CD14-positive monocyte (primary cell): Measurements from ENCODE around the gene RPS6KA3. TPM values are rescaled to one million over a fixed set of nuclear protein-coding genes. Genes with fewer than 3 reads are reported as not detected.
A peak's percentile ranks its signal among the peaks of the same experiment; 100 is the strongest.

ENCODE experiments used
- DNase-seq, 3 donors: peaks; one replicate each; pipeline ENCODE4 v3.0.0-alpha.2; 2011 to 2022
- H2AFZ ChIP-seq: 2 replicates; pipeline ENCODE4 v1.6.0; 2012; ENCODE audit warnings: mild to moderate bottlenecking, low read depth, low read length, inconsistent platforms; ENCODE audit not compliant: insufficient read depth, poor library complexity, severe bottlenecking
- H3K27ac ChIP-seq, 2 donors: 1 replicate in 1 of 2; 2 replicates in 1 of 2; pipeline ENCODE4 v1.5.1; 2012 to 2013; ENCODE audit warnings: low read length in 2 of 2, control low read depth in 1 of 2, inconsistent platforms in 1 of 2, low read depth in 1 of 2, mild to moderate bottlenecking in 1 of 2
- H3K27me3 ChIP-seq, 2 donors: one replicate each; pipeline versions ENCODE4 v1.6.0 to v1.6.1; 2011 to 2013; ENCODE audit warnings: low read length in 2 of 2; ENCODE audit not compliant: control insufficient read depth in 2 of 2, insufficient read depth in 2 of 2
- H3K36me3 ChIP-seq, 2 donors: replicated peaks in 1 of 2; 1 replicate in 1 of 2; 2 replicates in 1 of 2; pipeline versions ENCODE4 v1.5.1 to v1.6.1; 2012 to 2013; ENCODE audit warnings: low read length in 2 of 2, control low read depth in 1 of 2, inconsistent platforms in 1 of 2, mild to moderate bottlenecking in 1 of 2; ENCODE audit not compliant: insufficient read depth in 2 of 2, control insufficient read depth in 1 of 2
- H3K4me1 ChIP-seq, 2 donors: 1 replicate in 1 of 2; 2 replicates in 1 of 2; pipeline versions ENCODE4 v1.5.1 to v1.6.1; 2012 to 2013; ENCODE audit warnings: low read length in 2 of 2, control low read depth in 1 of 2, inconsistent platforms in 1 of 2, mild to moderate bottlenecking in 1 of 2, moderate library complexity in 1 of 2; ENCODE audit not compliant: insufficient read depth in 2 of 2, control insufficient read depth in 1 of 2
- H3K4me2 ChIP-seq: replicated peaks from 2 replicates; pipeline ENCODE3; 2012; ENCODE audit warnings: low read length, moderate library complexity, mild to moderate bottlenecking; ENCODE audit not compliant: poor library complexity, severe bottlenecking; ENCODE audit errors: extremely low read depth
- H3K4me3 ChIP-seq, 3 experiments: fragments of 200-600 bp in 1 of 3; sonication (generic) in 1 of 3; replicated peaks in 1 of 3; 1 replicate in 2 of 3; 2 replicates in 1 of 3; pipeline ENCODE4 v1.5.1; 2011 to 2013; ENCODE audit warnings: low read length in 3 of 3, mild to moderate bottlenecking in 3 of 3, control low read depth in 2 of 3, low read depth in 2 of 3, inconsistent platforms in 1 of 3, moderate library complexity in 1 of 3
- H3K79me2 ChIP-seq: 2 replicates; pipeline ENCODE4 v1.6.0; 2012; ENCODE audit warnings: mild to moderate bottlenecking, control low read depth, inconsistent platforms, low read length, moderate library complexity; ENCODE audit not compliant: insufficient read depth
- H3K9ac ChIP-seq: 2 replicates; pipeline ENCODE4 v1.6.0; 2017; ENCODE audit warnings: low read length, mild to moderate bottlenecking; ENCODE audit not compliant: insufficient read depth, poor library complexity, severe bottlenecking
- H3K9me3 ChIP-seq, 2 donors: replicated peaks in 1 of 2; 1 replicate in 1 of 2; 2 replicates in 1 of 2; pipeline versions ENCODE4 v1.5.1 to v1.6.1; 2012 to 2013; ENCODE audit warnings: low read length in 2 of 2, control low read depth in 1 of 2; ENCODE audit not compliant: control insufficient read depth in 1 of 2, insufficient read depth in 1 of 2
- H4K20me1 ChIP-seq: 2 replicates; pipeline ENCODE4 v1.6.0; 2012; ENCODE audit warnings: mild to moderate bottlenecking, low read length, control low read depth, moderate library complexity; ENCODE audit not compliant: insufficient read depth
- H3K27ac Mint-ChIP-seq, 7 donors: one replicate each; pipeline ENCODE4 v1.8.0; 2020; ENCODE audit warnings: mild to moderate bottlenecking in 7 of 7, mixed read lengths in 7 of 7, moderate library complexity in 6 of 7, inconsistent platforms in 2 of 7
- H3K27me3 Mint-ChIP-seq, 3 donors: one replicate each; pipeline ENCODE4 v1.8.0; 2021 to 2022; ENCODE audit warnings: low read depth in 3 of 3, mild to moderate bottlenecking in 3 of 3, mixed read lengths in 3 of 3, moderate library complexity in 3 of 3, inconsistent platforms in 1 of 3
- H3K36me3 Mint-ChIP-seq, 2 donors: one replicate each; pipeline ENCODE4 v1.8.0; 2020; ENCODE audit warnings: mixed read lengths in 2 of 2, inconsistent platforms in 1 of 2, mild to moderate bottlenecking in 1 of 2
- H3K4me1 Mint-ChIP-seq: one replicate; pipeline ENCODE4 v1.8.0; 2020; ENCODE audit warnings: mild to moderate bottlenecking, mixed read lengths
- H3K4me3 Mint-ChIP-seq, 2 donors: one replicate each; pipeline ENCODE4 v1.8.0; 2020; ENCODE audit warnings: mild to moderate bottlenecking in 2 of 2, mixed read lengths in 2 of 2, moderate library complexity in 1 of 2
- H3K9me3 Mint-ChIP-seq, 7 donors: one replicate each; pipeline ENCODE4 v1.8.0; 2020 to 2022; ENCODE audit warnings: mixed read lengths in 7 of 7, mild to moderate bottlenecking in 6 of 7, moderate library complexity in 6 of 7, inconsistent platforms in 2 of 7
- whole genome bisulfite sequencing: methylation state at CpG from one replicate; pipeline ENCODE4 v1.1.5; 2013; ENCODE audit warnings: missing lambda C conversion rate; ENCODE audit not compliant: insufficient coverage; 5-methylcytosine and 5-hydroxymethylcytosine counted together
- intact Hi-C, 2 donors: fragments of 100-400 bp; cut with micrococcal nuclease; formaldehyde crosslinking; loops; one replicate each; pipeline versions ENCODE4 v1.15.0 to v1.15.1; 2023
- polyA plus RNA-seq, 3 donors: library from polyadenylated mRNA; depleted of rRNA in 1 of 3; unstranded in 2 of 3; stranded (reverse) in 1 of 3; fragments of 300-500 nt in 2 of 3; fragments of >200 nt in 1 of 3; fragmentation: Illumina TruSeq in 2 of 3; gene quantifications; 1 replicate in 2 of 3; 2 replicates in 1 of 3; pipeline ENCODE4 v1.2.3, GENCODE V29; 2012 to 2021
- small RNA-seq: library from RNA; depleted of rRNA; stranded (forward); fragments of <200 nt; gene quantifications from one replicate; pipeline ENCODE3, GENCODE V24; 2012; ENCODE audit warnings: low read depth; ENCODE audit not compliant: insufficient read length
- TF ChIP-seq, protein P1 (sequence below): fragments of 200-600 bp; IDR thresholded peaks from one replicate; pipeline ENCODE4 v1.8.0; 2022; ENCODE audit warnings: antibody characterized with exemption, mild to moderate bottlenecking

Gene RPS6KA3
- polyA plus RNA-seq, 3 donors: 14.6 to 28.2 (median 21.6) TPM

DNA sequence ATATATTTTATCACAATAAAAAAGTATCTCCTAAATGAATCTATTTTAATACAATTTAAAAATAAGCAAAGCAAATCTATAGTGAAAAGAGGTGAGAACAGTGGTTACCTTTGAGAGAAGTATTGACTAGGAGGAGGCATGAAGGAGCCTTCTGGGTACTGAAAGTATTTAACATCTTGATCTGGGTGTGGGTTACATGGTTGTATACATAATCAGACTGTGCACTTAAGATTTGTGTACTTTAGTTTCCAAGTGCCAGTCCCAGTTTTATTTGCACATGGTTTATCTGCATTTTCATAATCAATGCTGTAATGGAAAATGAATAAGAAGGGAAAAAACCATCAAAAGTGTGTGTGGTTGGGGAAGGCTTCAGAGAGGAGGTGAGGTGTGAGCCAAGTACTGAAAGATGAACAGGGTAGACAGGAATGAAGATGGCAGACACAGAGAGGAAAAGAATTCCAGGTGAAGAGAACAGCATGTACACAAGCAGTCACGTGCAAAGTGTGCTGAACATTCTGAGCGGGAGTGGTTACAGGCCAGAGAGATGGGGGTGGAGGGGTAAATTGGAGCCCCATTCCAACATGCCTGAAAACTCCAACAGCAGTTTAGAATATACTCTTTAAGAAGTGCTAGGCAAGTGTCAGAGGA is 164.7 kb downstream of the RPS6KA3 start:
- Mint-ChIP-seq H3K36me3 (no peaks in the 10 kb centered on the region), H3K4me3 (no peak overlapping the region), H3K27me3 (peaks cover 0 to 14% (median 0%) of the 10 kb centered on the region in 3 donors), H3K9me3 (no peaks in the 10 kb centered on the region), H3K4me1 (no peaks in the 10 kb centered on the region), H3K27ac (no peak overlapping the region)
- no peak for DNase-seq
- WGBS: no CpG with 5 or more reads among the region's 2 CpGs
- H4K20me1 ChIP-seq: no peaks in the 10 kb centered on the region
- no peak overlapping the region for H3K27ac ChIP-seq
- no peak overlapping the region for H3K4me2 ChIP-seq
- no peak overlapping the region for H2AFZ ChIP-seq
- intact Hi-C loops: no loop called here
- H3K27me3 ChIP-seq: peaks cover 0 to 24% of the 10 kb centered on the region in 2 donors
- no peak overlapping the region for H3K4me3 ChIP-seq
- H3K9ac ChIP-seq: no peak overlapping the region
- TF ChIP-seq, protein P1, sequence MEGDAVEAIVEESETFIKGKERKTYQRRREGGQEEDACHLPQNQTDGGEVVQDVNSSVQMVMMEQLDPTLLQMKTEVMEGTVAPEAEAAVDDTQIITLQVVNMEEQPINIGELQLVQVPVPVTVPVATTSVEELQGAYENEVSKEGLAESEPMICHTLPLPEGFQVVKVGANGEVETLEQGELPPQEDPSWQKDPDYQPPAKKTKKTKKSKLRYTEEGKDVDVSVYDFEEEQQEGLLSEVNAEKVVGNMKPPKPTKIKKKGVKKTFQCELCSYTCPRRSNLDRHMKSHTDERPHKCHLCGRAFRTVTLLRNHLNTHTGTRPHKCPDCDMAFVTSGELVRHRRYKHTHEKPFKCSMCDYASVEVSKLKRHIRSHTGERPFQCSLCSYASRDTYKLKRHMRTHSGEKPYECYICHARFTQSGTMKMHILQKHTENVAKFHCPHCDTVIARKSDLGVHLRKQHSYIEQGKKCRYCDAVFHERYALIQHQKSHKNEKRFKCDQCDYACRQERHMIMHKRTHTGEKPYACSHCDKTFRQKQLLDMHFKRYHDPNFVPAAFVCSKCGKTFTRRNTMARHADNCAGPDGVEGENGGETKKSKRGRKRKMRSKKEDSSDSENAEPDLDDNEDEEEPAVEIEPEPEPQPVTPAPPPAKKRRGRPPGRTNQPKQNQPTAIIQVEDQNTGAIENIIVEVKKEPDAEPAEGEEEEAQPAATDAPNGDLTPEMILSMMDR: no peak
- H3K9me3 ChIP-seq: no peaks in the 10 kb centered on the region
- no peaks in the 10 kb centered on the region for H3K36me3 ChIP-seq
- no peaks in the 10 kb centered on the region for H3K4me1 ChIP-seq
- no peaks in the 10 kb centered on the region for H3K79me2 ChIP-seq

Small RNA genes lying within 50 kb of the gene (small RNA-seq; reads per million reads assigned to genes)
- gene RF00493 (14.9 reads per million, percentile 83 among the genes with 10 or more reads in this experiment), gene RF00494 (not detected)

Other genes with a start within 250 kb of the RPS6KA3 start
- gene MAP7D2, start 150.0 kb downstream of the RPS6KA3 start, polyA plus RNA-seq: under 1 TPM in 1 of 3 donors, not detected in 2; 0.45 TPM
- 10 to 100 TPM; 18.4 to 62.7 (median 58.5) TPM for gene EIF1AX, start 125.1 kb downstream of the RPS6KA3 start, polyA plus RNA-seq